Thyroid gland (tissue), 4 donors: Measurements from ENCODE around the gene PNPLA6.

Experiments used
- CTCF ChIP-seq, 6 experiments: fragments of 200-600 bp in 3 of 6; fragments of 450-650 bp in 3 of 6; sonication (generic) in 3 of 6; IDR thresholded peaks; one replicate each; pipeline ENCODE4 v1.5.1; 2016 to 2019; ENCODE audit warnings: antibody characterized with exemption in 6 of 6, mild to moderate bottlenecking in 2 of 6, inconsistent platforms in 1 of 6, moderate library complexity in 1 of 6
- POLR2A ChIP-seq, 2 donors: fragments of 450-650 bp; IDR thresholded peaks; one replicate each; pipeline ENCODE4 v1.6.1; 2017; ENCODE audit warnings: antibody characterized with exemption in 2 of 2, mild to moderate bottlenecking in 2 of 2, moderate library complexity in 1 of 2

- TF ChIP-seq CTCF (IDR thresholded peaks at IDR 0.05) (no peak), POLR2A (IDR thresholded peaks at IDR 0.05) (no peak)
Observed at GRCh38 chr19:7602935-7603497, 67.5 kb downstream of the PNPLA6 start.
